22Rv1 (cell line): ENCODE results near the gene CLIC4.

ENCODE experiments used
- ZFX ChIP-seq: fragments of 450-650 bp; IDR thresholded peaks from 2 replicates; pipeline ENCODE4 v1.6.1; 2017; ENCODE audit warnings: antibody characterized with exemption, borderline replicate concordance
- TF ChIP-seq, protein P1 (sequence below): fragments of 450-650 bp; IDR thresholded peaks from 2 replicates; pipeline ENCODE4 v1.5.1; 2017; ENCODE audit warnings: mild to moderate bottlenecking

DNA sequence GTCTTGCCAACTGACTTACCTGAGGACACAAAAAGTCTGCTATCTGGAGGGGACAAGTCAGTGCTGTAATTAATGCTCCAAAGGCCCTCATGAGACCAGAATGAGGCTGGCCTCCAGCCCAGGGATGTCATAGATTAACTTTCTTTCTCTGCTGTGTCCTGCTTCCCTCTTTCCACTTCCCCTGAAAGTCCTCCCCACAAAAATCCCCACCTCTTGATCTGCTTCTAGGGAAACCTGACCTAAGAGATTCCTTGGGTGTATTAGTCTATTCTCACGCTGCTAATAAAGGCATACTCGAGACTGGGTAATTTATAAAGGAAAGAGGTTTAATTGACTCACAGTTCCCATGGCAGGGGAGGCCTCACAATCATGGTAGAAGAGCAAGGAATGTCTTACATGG, 145.6 kb downstream of the CLIC4 start:
- TF ChIP-seq, protein P1, sequence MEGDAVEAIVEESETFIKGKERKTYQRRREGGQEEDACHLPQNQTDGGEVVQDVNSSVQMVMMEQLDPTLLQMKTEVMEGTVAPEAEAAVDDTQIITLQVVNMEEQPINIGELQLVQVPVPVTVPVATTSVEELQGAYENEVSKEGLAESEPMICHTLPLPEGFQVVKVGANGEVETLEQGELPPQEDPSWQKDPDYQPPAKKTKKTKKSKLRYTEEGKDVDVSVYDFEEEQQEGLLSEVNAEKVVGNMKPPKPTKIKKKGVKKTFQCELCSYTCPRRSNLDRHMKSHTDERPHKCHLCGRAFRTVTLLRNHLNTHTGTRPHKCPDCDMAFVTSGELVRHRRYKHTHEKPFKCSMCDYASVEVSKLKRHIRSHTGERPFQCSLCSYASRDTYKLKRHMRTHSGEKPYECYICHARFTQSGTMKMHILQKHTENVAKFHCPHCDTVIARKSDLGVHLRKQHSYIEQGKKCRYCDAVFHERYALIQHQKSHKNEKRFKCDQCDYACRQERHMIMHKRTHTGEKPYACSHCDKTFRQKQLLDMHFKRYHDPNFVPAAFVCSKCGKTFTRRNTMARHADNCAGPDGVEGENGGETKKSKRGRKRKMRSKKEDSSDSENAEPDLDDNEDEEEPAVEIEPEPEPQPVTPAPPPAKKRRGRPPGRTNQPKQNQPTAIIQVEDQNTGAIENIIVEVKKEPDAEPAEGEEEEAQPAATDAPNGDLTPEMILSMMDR = no peak
- TF ChIP-seq ZFX = no peak
